GM03348 (cell line): ENCODE data around the gene PEAK1.

ENCODE experiments used
- DNase-seq: peaks from one replicate; pipeline ENCODE4 v3.0.0; 2012; ENCODE audit warnings: low spot score

The PEAK1 gene

DNA sequence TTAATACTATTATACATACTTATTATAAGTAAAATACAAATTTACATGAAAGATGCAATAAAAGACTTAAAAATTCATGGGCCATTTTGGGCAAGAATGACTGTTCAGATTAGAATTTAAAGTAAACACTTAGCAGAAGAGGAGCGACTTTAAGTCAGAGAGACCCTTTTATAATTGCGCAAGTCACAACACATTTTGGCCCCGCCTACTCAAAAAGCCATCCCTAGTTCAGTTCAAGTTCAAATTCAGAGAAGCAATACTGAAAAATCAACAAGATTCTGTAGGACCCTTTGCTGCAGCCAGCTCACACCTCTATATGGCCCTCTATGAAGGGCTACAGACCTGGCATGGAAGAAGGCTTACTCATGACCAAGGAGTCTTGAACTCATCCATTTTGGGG, 64.6 kb downstream of the PEAK1 start:
- DNase-seq: no peak

DNA sequence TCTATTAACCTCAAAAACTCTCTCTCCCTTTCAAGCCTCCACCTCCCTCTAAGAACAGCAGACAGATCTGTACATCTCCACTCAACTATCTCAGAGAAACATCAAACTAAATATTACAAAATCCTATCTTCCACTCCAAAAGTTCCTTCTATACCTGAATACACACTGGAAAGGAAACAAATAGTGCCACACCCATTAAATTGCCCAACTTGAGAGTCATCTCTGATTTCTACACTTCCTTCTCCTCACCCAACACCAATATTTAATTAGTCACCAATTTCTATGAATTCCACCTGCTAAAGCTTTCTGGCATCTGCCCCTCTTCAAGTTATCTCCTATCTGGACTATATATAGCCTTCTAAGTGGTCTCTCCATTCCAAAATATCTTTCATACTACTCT, 65.8 kb downstream of the PEAK1 start:
- DNase-seq: no peak

DNA sequence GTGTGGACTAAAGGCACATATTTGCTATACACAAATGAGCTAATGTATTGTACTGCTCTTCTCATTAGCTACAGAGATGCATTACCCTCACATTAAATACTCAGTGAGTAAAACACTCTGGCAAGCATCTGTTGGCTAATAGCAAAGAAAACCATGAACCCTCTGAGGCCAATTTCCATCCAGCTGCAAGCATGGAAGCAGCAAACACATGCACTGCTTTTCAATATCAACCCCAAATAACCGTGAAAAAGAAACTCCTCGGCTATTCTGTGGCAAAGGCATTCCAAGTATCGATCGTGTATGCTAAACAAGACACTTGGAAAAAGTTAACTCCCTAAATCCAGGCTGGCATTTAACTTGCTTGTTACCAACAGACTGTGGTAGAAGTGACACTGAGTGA, 67.0 kb downstream of the PEAK1 start:
- peak; percentile 9 for DNase-seq

DNA sequence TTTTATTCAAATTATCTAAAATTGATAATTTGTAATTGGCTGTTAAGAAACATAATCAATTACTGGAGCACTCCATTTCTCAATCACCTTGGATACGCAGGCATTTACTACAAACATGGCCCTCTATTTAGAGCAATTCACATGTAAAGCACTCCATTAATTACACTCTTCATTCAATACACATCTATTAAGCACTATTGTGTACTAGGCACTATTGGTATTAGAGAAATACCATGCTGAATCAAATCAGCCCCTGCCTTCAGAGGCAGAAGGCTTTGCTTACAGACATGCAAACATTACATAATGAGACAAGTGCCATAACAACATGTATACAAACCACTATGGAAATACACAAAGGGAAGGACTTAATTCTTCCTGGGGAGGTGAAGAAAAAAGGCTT, 69.1 kb downstream of the PEAK1 start:
- DNase-seq: no peak

DNA sequence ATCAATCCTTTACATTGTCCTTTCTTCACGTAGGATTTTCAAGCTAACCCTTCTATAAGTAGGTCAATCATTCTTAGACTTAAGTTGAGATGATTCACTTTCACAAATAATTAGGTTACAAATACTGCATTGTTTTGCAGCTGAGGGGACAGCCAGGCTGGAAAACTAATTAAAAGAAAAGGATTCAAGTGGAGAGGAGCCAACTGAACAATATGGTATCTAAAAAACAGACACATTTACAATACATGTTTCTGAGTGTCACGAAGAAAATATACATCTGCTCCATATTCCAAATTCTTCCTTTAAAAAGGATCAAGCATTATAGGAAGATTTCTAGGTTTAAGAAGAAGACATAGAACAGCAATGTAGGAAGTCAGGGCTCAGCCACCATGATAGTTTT, 70.2 kb downstream of the PEAK1 start:
- no peak for DNase-seq

DNA sequence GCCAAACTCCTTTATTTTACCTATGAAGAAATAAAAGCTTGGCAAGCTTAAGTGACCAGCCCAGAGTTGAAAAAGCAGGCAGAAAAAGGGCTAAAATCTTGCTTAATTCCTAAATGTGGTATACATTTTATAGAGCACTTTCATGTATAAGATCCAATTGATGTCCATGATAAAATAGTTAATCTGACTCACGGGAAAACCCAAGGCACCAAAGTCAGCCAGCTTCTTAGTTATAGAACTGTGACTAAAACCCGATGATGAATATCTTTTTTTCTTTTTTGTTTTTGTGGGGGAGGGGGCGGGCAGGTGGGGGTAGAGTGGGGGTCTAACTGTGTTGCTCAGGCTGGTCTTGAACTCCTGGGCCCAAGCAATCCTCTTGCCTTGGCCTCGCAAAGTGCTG, 71.4 kb downstream of the PEAK1 start:
- no peak for DNase-seq

DNA sequence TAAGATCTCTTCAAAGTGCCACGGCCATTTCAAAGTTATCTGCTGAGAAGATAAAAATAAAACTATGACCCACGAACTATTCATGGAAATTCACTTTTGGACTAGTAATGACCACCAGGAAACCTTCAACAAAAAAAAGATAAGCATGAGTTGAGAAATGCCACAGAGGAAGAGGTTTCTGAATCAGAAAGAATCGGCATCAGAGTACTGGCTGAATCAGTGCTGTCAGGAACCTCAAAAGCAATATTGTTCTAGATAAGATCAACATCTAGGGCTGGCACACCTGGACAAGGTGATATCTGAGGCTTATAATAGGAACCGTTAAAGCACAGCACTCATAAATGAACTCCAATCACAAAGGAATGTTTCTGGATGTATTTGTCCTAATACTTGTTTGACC, 72.7 kb downstream of the PEAK1 start:
- DNase-seq: no peak

DNA sequence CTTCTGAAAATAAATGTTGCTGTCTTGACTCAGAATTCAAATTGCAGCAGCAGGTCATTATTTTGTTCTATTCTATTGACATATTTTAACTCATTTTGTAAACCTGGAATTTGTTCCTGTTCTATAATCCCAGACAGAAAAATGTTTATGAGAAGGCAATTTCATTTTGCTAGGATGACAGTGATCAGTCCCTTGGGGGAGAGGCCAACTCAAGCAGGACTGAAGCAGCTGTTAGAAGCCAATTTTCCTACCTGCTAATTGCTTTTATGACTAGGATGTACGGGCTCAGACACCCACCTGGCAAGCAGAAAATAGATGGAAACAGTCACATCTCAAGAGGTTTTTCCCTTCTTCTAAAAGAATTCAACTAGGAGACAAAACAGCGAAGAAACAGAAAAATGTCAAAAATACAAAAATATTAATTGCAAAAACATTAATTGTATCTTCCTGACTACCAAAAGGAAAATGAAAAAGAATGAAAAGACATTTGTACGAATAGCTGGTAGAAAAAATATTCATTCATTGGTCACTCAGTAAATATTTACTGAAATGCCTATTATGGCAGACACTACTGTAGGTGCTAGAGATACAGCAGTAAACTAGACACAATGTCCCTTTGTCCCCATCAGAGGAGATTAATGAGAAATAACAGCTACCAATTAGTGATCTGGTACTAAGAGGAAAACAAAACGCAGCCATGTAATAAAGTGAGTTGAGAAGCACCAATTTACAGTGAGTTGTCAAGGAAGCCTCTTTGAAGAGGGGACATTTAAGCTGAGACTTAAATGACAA, 73.5 kb downstream of the PEAK1 start:
- no peak for DNase-seq

DNA sequence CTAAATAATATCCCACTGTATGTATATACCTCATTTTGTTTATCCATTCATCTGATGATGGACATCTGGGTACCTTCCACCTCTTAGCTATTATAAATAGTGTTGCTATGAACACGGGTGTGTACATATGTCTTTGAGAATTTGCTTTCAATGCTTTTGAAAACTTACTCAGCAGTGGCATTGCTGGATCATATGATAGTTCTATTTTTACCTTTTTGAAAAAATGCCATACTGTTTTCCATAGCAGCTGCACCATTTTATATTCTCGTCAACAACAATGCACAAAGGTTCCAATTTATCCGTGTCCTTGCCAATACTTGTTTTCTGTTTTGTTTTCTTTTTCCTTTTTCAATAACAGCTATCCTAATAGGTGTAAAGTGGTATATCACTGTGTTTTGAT, 77.1 kb downstream of the PEAK1 start:
- no peak for DNase-seq

DNA sequence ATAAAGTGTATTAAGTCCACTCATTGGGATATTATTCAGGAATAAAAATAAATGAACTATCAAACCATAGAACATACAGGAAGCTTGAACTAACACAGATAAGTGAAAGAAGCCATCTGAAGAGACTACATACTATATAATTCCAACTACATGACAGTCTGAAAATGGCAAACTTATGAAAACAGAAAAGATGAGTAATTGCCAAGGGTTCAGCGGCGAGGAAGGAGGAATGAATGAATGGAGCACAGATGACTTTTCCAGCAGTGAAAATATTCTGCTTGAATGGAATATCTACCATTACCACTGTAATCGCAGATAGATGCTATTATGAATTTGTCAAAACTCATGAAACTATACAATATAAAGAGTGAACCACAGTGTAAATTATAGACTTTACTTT, 79.7 kb downstream of the PEAK1 start:
- no peak for DNase-seq

DNA sequence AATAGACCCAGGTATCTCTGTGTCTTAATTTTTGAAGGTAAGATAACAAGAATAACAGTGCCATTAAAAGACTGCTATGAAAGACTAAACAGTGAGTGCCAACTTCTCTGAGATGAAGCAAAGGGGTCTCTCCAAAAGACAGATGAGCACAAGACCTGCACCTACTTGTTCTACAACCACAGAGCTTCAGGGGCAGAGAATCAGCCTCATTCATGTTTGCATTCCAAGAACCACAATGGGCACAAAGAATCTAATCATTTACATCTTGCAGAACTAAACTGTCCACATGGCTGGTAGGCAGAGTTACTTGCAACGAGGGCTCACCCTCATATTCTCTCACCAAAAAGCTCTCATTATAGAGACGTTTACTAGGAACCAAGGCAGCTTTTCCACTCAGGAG, 83.9 kb downstream of the PEAK1 start:
- no peak for DNase-seq

DNA sequence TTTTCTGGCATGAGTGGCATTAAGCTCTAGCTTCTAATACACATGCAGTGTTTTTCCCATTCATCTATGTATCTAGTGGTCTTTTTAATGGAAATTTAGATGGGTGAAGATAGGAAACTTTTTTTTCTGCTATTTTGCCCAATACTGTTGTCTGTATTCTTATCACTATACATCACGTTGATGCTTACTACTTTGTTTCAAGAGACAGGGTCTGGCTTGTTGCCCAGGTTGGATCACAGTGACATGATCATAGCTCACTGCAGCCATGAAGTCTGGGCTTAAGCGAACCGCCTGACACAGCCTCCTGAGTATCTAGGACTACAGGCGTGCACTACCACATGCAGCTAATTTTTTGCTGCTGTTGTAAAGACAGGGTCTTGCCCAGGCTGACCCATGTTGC, 84.6 kb downstream of the PEAK1 start:
- no peak for DNase-seq

DNA sequence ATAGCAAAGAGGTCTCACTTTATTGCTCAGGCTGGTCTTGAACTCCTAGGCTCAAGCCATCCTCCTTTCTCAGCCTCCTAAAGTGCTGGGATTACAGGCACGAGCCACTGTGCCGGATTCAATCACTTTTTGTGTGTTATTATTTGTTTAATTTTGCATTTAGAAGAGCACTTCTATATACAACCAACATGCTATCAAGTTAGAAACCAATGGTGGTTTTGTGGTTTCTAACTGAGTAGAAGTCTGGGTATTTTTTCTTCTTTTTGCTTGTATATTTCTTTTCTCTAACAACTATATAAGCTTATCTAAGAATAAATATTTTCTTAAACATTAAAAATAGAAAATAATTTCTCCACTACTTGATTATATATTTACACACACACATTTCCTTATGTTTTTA, 86.7 kb downstream of the PEAK1 start:
- no peak for DNase-seq

DNA sequence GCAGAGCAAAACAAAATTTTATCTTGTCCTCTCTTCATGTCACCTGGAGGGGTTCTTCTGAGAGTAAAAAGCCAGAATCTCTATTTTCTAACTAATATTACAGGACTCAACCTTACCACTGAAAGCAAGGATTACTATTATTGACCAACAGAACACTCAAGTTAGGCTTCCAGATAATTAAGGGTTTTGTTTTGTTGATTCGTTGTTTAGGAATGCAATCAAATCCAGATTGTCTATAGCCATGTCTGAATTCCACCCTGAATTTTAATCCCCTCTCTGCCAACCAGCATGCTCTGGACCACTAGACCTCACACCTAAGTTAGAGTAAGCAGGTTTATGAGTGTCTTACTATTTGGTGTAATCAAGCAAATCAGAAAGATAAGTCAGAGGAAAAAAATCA, 90.7 kb downstream of the PEAK1 start:
- peak; percentile 7 for DNase-seq

DNA sequence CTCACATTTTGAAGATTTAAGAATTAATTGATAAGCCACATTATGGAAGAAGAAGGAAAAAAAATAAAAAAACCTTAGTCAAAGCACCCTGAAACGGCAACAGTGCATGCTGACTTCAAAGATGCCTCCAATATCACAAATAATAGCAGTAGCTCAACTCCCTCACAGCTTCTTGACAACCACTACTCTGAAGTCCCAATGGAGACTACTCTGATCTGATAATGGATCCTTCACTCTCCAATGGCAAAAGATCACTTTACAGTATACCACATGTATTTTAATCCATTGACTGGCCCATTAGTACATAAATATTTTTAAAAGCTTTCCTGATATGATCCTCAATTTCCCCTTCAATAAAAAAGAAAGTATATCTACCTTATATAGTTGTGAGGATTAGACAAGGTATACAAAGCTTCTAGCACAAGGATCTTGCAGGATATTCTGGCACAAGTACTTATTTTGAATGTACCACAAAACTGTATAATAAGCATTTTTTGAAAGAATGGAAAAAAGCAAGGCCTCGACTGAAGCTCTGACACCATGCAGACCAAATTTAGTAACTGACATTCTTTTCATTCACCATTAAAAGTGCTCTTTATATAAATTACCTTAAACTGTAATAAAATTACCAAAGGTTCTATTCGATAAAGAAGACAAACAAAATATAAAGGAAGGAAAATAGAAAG, 91.9 kb downstream of the PEAK1 start:
- no peak for DNase-seq

DNA sequence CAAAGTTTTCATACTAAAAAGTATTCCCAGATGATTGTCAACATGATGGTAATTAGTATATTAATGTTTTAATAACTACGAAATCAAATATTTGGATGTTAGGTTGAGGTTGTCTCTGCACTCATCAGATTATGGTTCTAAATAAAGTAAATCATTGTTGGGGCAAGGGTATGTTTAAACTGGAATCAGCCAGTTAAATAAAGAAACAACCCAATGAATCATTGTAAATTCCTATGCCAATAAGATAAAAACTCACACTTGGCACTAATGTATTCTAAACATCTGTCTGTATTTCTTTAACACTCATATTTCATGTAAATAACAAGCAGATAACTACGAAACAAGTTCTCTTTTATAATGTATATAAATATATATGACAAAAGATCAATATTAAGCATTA, 92.7 kb downstream of the PEAK1 start:
- no peak for DNase-seq

DNA sequence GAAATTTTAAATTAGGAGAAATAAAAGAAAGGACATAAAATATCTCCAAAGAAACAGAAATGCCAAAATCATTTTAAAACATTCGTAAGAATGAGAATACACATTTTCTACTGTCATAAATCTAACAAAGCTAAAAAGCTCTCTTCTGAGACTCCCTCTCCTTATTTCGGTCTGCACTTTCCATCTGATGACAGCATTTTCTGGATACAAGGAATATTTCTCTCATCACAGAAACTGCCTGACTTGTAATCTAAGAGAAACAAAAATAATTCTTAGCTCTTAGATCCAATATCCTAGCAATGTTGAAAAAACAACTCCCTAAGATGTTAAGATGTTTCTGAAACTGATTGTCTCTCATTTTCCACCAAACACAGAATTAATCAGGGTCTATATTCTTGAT, 93.5 kb downstream of the PEAK1 start:
- DNase-seq: no peak

DNA sequence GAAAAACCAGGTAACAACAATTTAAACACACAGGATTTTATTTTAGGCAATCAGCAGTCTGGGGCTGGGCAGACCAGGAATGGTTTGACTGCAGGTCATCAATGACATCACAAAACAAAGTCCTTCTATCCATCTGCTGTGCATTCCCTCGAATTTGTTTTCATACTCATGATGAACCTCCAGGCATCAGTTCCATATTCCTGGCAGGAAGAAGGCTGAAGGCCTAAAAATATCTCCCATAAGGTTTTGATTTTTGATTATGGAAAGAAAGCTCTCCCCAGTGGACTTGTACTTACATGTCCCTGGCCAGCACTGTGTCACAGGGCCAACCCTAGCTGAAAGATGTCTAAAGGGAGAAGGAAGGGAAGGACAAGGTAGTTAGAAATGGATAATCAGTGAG, 107.4 kb downstream of the PEAK1 start:
- DNase-seq: peak; percentile 47

DNA sequence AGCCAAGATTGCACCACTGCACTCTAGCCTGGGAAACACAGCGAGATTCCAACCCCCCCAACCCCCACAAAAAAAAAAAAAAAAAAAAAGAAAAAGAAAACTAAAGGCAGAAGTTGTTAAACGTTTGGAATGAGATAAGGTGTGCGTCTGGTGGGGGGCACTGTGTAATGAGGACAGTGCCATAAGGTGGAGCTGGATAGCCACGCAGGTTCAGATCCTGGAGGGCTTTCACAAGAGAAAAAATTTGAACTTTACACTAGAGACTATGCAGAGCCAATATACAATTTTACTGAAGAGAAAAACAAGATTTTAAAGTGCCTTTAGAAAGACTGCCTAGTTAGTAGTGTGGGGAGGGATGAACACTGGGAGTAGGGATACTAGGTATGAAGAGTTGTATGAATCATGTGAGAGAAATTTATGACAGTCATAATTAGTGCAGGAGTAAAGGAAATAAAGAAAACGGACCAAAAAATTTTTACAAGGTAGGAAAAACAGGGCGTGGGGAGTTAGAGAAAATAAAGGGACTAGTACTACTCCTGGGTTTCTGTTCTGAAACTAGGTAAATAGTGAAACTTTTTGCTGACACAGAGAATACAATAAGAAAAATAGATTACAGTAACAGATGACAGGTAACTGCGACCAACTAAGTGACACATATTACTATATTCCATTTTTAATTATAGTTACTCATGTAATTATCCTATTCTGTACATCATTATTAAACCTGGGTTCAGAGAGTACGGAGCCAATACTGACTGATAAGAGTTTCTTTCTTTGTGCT, 108.1 kb downstream of the PEAK1 start:
- DNase-seq: peak; percentile 18

DNA sequence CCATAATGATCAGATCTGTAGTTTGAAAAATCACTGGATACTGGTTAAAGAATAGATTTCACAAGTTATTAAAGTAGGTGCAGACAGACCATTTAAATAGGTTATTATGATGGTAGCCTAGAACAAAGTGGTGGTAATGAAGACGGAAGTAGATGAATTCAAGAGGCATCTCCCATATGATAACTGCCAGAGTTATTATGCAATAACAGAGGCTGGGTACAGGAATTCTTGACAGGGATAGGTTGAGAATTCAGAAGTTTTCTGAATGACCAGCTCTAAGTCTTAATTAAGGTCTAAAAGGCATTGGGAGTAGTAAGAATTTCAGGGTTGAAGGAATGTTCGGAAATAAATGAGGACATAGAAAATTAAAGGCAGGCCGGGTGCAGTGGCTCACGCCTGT, 108.9 kb downstream of the PEAK1 start:
- no peak for DNase-seq

DNA sequence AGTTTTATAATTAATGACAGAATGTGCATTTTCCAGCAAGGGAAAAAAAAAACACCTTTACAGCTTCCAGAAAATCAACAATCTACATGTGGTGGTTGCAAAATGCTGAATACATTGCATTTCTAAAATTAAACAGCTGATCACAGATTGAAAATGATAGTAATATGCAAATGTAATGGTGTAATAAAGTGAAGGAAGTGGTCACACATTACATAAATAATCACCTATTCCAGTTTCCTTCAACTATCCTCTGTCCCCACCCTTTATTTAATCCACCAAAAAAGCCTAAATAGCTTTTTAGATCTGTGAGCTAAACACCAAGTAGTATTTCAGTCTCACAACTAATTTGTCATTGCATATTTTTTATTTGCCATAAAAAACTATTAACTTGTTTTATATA, 110.5 kb downstream of the PEAK1 start:
- no peak for DNase-seq

DNA sequence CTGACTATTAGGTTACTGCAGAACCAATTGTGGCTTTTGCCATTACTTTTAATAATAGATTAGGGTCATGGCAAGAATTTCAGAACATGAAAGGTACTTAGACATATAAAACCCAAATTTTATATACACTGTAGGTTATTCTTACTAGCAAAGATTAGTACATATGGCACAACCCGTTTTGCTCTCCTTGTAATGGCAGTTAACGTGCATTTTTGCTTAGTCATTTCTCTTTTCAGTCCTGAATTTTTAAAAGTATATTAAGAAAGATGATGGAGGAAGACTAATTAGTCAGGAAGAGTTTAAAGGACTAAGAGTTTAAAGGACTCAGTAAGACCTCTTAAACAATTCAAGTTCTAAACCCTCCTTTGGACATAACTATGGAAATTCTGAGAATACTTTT, 114.0 kb downstream of the PEAK1 start:
- no peak for DNase-seq

DNA sequence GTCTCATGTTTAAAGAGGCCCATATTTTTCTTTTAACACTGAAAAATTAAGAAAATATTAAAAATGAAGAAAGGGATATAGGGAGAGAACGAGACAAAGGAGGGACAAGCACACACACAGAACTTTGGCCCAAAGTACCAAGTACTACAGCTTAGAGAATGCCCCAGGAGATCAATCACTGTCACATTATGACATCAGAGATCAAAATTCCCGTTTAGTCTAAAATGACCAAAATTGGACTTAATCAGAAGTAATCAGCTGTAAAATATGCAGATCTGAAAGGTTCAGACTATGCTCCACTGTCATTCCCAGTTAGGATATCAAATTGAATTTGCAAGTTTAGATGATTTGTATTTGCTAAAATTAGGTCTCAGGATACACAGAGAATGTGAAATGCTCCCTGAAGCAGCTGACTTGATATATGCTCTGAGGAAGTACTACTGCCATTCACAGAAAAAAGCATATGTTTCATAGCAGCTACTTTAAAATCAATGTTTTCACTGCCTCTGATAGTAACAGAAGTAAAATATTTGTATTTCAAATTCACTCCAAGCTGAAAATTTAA, 123.0 kb downstream of the PEAK1 start:
- DNase-seq: no peak
